Neuronal stem cell (in vitro differentiated cells): ENCODE measurements around the gene UBALD1.

Experiments
- DNase-seq: peaks from one replicate; pipeline ENCODE4 v3.0.0-alpha.2; 2013; ENCODE audit warnings: low spot score
- H2AFZ ChIP-seq: one replicate; pipeline ENCODE4 v1.6.1; 2013; ENCODE audit warnings: mild to moderate bottlenecking, low read length, inconsistent platforms
- H2AK5ac ChIP-seq: 2 replicates; pipeline ENCODE4 v1.6.1; 2013; ENCODE audit warnings: low read depth, mild to moderate bottlenecking, inconsistent platforms, low read length, moderate library complexity, mixed read lengths
- H2BK120ac ChIP-seq: 2 replicates; pipeline ENCODE4 v1.6.1; 2013; ENCODE audit warnings: low read depth, mild to moderate bottlenecking, inconsistent platforms, low read length, moderate library complexity, mixed read lengths
- H2BK12ac ChIP-seq: one replicate; pipeline ENCODE4 v1.6.1; 2013; ENCODE audit warnings: low read length, inconsistent platforms
- H2BK15ac ChIP-seq: 2 replicates; pipeline ENCODE4 v1.6.1; 2013; ENCODE audit warnings: mild to moderate bottlenecking, low read length, inconsistent platforms, mixed read lengths
- H2BK5ac ChIP-seq: one replicate; pipeline ENCODE4 v1.6.1; 2013; ENCODE audit warnings: inconsistent platforms, mild to moderate bottlenecking, low read length, moderate library complexity
- H3K14ac ChIP-seq: one replicate; pipeline ENCODE4 v1.6.1; 2013; ENCODE audit warnings: low read length, inconsistent platforms
- H3K18ac ChIP-seq: 2 replicates; pipeline ENCODE4 v1.6.1; 2013; ENCODE audit warnings: low read length, inconsistent platforms
- H3K23ac ChIP-seq: 2 replicates; pipeline ENCODE4 v1.6.1; 2013; ENCODE audit warnings: low read depth, mild to moderate bottlenecking, mixed read lengths, low read length, inconsistent platforms; ENCODE audit not compliant: poor library complexity
- H3K27ac ChIP-seq: replicated peaks from 3 replicates; pipeline ENCODE4 v1.5.1; 2013; ENCODE audit warnings: low read length, inconsistent platforms
- H3K27me3 ChIP-seq, 3 experiments: 2 replicates each; pipeline ENCODE4 v1.6.1; 2013; ENCODE audit warnings: low read length in 3 of 3, mild to moderate bottlenecking in 2 of 3, inconsistent platforms in 1 of 3, low read depth in 1 of 3, mixed read lengths in 1 of 3, moderate library complexity in 1 of 3; ENCODE audit not compliant: control insufficient read depth in 3 of 3, insufficient read depth in 3 of 3
- H3K36me3 ChIP-seq, 2 donors: replicated peaks in 1 of 2; 2 replicates each; pipeline ENCODE4 v1.6.1; 2013; ENCODE audit warnings: low read length in 2 of 2; ENCODE audit not compliant: control insufficient read depth in 2 of 2, insufficient read depth in 2 of 2
- H3K4ac ChIP-seq: 2 replicates; pipeline ENCODE4 v1.6.1; 2013; ENCODE audit warnings: inconsistent platforms, mild to moderate bottlenecking, low read length, moderate library complexity
- H3K4me1 ChIP-seq, 2 donors: 1 replicate in 1 of 2; 2 replicates in 1 of 2; pipeline ENCODE4 v1.6.1; 2013; ENCODE audit warnings: low read length in 2 of 2, low read depth in 1 of 2; ENCODE audit not compliant: control insufficient read depth in 2 of 2, insufficient read depth in 1 of 2
- H3K4me2 ChIP-seq: one replicate; pipeline ENCODE4 v1.6.1; 2013; ENCODE audit warnings: mild to moderate bottlenecking, low read length, inconsistent platforms; ENCODE audit not compliant: insufficient read depth, poor library complexity, severe bottlenecking
- H3K4me3 ChIP-seq, 2 donors: 2 replicates each; pipeline ENCODE4 v1.5.1; 2013; ENCODE audit warnings: low read length in 2 of 2, mild to moderate bottlenecking in 2 of 2, inconsistent platforms in 1 of 2, moderate library complexity in 1 of 2
- H3K79me1 ChIP-seq: one replicate; pipeline ENCODE4 v1.6.1; 2013; ENCODE audit warnings: low read depth, mild to moderate bottlenecking, inconsistent platforms, low read length, moderate library complexity
- H3K9ac ChIP-seq: one replicate; pipeline ENCODE4 v1.6.1; 2013; ENCODE audit warnings: mild to moderate bottlenecking, low read depth, low read length, inconsistent platforms; ENCODE audit not compliant: poor library complexity
- H3K9me3 ChIP-seq, 2 donors: replicated peaks in 1 of 2; 2 replicates each; pipeline versions ENCODE3 to v1.6.1; 2013; ENCODE audit warnings: low read length in 2 of 2, mild to moderate bottlenecking in 2 of 2, inconsistent platforms in 1 of 2, low read depth in 1 of 2, mixed read lengths in 1 of 2, moderate library complexity in 1 of 2; ENCODE audit not compliant: control insufficient read depth in 2 of 2, insufficient read depth in 1 of 2
- H4K8ac ChIP-seq: one replicate; pipeline ENCODE4 v1.6.1; 2013; ENCODE audit warnings: low read depth, mild to moderate bottlenecking, inconsistent platforms, low read length, moderate library complexity
- H4K91ac ChIP-seq: one replicate; pipeline ENCODE4 v1.6.1; 2013; ENCODE audit warnings: low read length, low read depth, mild to moderate bottlenecking, inconsistent platforms; ENCODE audit not compliant: poor library complexity
- WGBS, 2 donors: extraction: QIAGEN DNeasy Blood & Tissue Kit; methylation state at CpG; one replicate each; pipeline ENCODE4 v1.1.7; 2013; ENCODE audit warnings: missing lambda C conversion rate in 2 of 2, mixed read lengths in 1 of 2; ENCODE audit not compliant: insufficient read length in 2 of 2, insufficient replicate concordance in 1 of 2; ENCODE audit errors: extremely low coverage in 2 of 2; 5-methylcytosine and 5-hydroxymethylcytosine counted together

UBALD1 gene

GRCh38 chr16:4616047-4616811, 1.5 kb upstream of the UBALD1 start:
- Histone ChIP-seq H2BK15ac (peak overlapping the region; percentile 90), H3K9ac (peak overlapping the region; percentile 78), H3K36me3 (no peaks in the 10 kb centered on the region), H3K23ac (peak overlapping the region; percentile 60), H2AFZ (peak overlapping the region; percentile 94), H3K79me1 (peaks cover 12% of the 10 kb centered on the region), H3K27me3 (peaks cover 0 to 6% (median 0%) of the 10 kb centered on the region in 3 experiments), H2AK5ac (no peak overlapping the region), H3K14ac (no peak overlapping the region), H2BK120ac (peak overlapping the region; percentile 6), H2BK5ac (peak overlapping the region; percentile 44), H3K4me1 (peaks cover 11 to 16% of the 10 kb centered on the region in 2 donors), H3K9me3 (no peaks in the 10 kb centered on the region), H3K4me3 (peak overlapping the region; percentile 55 to 66), H4K91ac (no peak overlapping the region), H3K4ac (no peak overlapping the region), H3K4me2 (peak overlapping the region; percentile 64), H3K18ac (peak overlapping the region; percentile 77), H2BK12ac (no peak overlapping the region), H4K8ac (peak overlapping the region; percentile 83), H3K27ac (peak overlapping the region; percentile 74)
- no CpG with 5 or more reads among the region's 57 CpGs for WGBS, 2 donors
- DNase-seq, result peak; percentile 99

- peaks cover 0 to 6% (median 0%) of the 10 kb centered on the region in 3 experiments for H3K27me3 ChIP-seq
- H3K4me1 ChIP-seq, result peaks cover 11 to 16% of the 10 kb centered on the region in 2 donors
- peak overlapping the region; percentile 91 for H2BK12ac ChIP-seq
- H3K14ac ChIP-seq, result peak overlapping the region; percentile 98
- peak overlapping the region; percentile 78 for H3K9ac ChIP-seq
- H3K4ac ChIP-seq, result no peak overlapping the region
- H2BK120ac ChIP-seq, result peak overlapping the region; percentile 6
- H2BK15ac ChIP-seq, result peak overlapping the region; percentile 90
- DNase-seq, result no peak
- H3K27ac ChIP-seq, result peak overlapping the region; percentile 52
- H4K8ac ChIP-seq, result peak overlapping the region; percentile 86
- peak overlapping the region; percentile 91 for H2AK5ac ChIP-seq
- H3K4me2 ChIP-seq, result peak overlapping the region; percentile 21
- peak overlapping the region; percentile 94 for H2AFZ ChIP-seq
- WGBS, 2 donors, result no CpG with 5 or more reads among the region's 39 CpGs
- H3K9me3 ChIP-seq, result no peaks in the 10 kb centered on the region
- peaks cover 14% of the 10 kb centered on the region for H3K79me1 ChIP-seq
- H4K91ac ChIP-seq, result no peak overlapping the region
- H3K36me3 ChIP-seq, result no peaks in the 10 kb centered on the region
- peak overlapping the region in 1 of 2 donors; percentile 94 for H3K4me3 ChIP-seq
- peak overlapping the region; percentile 54 for H2BK5ac ChIP-seq
- H3K18ac ChIP-seq, result peak overlapping the region; percentile 97
- H3K23ac ChIP-seq, result peak overlapping the region; percentile 92
These were observed 827 bp upstream of the UBALD1 start for GRCh38 chr16:4615384-4616046.

DNA sequence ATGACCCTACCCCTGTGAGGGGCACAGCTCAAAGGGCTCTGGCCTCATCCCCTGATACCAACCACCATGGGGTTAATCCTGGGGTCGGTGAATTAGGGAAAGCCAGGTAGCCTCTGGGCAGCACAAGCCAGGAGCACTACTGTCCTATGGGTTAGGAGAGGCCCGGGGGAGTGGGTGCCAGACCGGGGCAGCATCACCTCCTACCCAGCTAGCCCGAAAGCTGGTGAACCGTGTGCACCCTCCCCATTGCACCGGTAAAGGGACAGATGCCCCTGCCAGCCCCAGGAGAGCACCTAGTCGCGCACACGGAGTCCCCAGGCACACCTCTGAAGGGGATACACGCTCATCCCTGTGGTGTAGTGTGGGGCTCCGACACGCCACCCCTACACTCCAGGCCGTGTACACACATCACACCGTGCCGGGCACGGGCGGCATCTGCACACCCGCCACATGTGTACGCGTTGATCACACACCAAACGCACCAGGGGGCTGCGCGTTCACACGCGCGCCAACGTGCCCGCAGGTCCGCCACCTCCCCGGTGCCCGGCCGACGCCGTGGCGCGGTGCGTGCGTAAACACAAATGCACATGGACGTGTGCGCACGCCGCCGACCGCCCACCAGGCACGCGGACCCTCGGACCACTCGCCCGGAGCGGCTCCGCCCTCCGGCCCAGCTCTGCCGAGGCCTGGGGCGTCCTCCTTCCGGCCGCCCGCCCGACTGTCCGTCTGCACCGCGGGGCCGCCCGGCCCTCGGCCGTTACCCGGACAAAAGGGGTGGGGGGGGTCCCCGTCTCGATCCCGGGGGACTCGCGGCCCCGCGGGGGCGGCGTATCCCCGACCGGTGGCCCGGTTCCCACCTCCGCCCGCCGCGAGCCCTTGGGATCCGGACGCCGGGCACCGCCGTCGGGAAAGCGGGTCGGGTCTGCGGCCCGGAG, 785 bp downstream of the UBALD1 start:
- Histone ChIP-seq H3K27me3 (peaks cover 0 to 6% (median 0%) of the 10 kb centered on the region in 3 experiments), H3K4me2 (peak overlapping the region; percentile 94), H2BK5ac (no peak overlapping the region), H4K8ac (peak overlapping the region; percentile 17), H2BK120ac (no peak overlapping the region), H3K9me3 (no peaks in the 10 kb centered on the region), H4K91ac (no peak overlapping the region), H3K9ac (peak overlapping the region; percentile 97), H2BK12ac (no peak overlapping the region), H3K4me3 (peak overlapping the region; percentile 94 to 98), H2AK5ac (peak overlapping the region; percentile 56), H2BK15ac (no peak overlapping the region), H3K4me1 (peaks cover 11 to 16% of the 10 kb centered on the region in 2 donors), H3K18ac (peak overlapping the region; percentile 15), H2AFZ (peak overlapping the region; percentile 94), H3K27ac (no peak overlapping the region), H3K4ac (no peak overlapping the region), H3K14ac (peak overlapping the region; percentile 99), H3K36me3 (peaks cover 0 to 4% of the 10 kb centered on the region in 2 donors), H3K79me1 (peaks cover 14% of the 10 kb centered on the region), H3K23ac (peak overlapping the region; percentile 89)
- no peak for DNase-seq
- WGBS, 2 donors, result no CpG with 5 or more reads among the region's 92 CpGs
